Tibial nerve (tissue), 4 donors: ENCODE data around the gene SMCO4.

Source experiments
- EP300 ChIP-seq, 2 donors: sonication (generic); formaldehyde crosslinking; IDR thresholded peaks; one replicate each; pipeline ENCODE4 v1.6.1; 2017; ENCODE audit warnings: antibody characterized with exemption in 2 of 2, mild to moderate bottlenecking in 1 of 2
- TF ChIP-seq, protein P1 (sequence below), 5 experiments: fragments of 200-600 bp in 3 of 5; fragments of 450-650 bp in 2 of 5; sonication (generic) in 3 of 5; IDR thresholded peaks; one replicate each; pipeline ENCODE4 v1.5.1; 2016 to 2019; ENCODE audit warnings: antibody characterized with exemption in 5 of 5, mild to moderate bottlenecking in 3 of 5, moderate library complexity in 2 of 5

DNA sequence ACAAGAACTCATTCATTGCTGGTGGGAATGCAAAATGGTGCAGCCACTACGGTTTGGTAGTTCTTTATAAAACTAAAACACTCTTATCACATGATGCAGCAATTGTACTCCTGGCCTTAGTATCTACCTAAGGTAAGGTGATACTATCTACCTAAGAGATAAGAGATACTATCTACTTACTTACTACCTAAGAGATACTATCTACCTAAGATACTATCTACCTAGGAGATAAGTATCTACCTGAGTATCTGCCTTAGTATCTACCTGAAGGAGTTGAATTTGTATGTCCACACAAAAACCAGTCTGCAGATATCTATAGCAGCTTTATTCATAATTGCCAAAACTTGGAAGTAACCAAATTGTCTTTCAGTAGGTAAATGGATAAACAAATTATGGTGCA lies 29.0 kb upstream of the SMCO4 start:
- no peak for TF ChIP-seq EP300 (IDR thresholded peaks at IDR 0.05)
- TF ChIP-seq, protein P1, sequence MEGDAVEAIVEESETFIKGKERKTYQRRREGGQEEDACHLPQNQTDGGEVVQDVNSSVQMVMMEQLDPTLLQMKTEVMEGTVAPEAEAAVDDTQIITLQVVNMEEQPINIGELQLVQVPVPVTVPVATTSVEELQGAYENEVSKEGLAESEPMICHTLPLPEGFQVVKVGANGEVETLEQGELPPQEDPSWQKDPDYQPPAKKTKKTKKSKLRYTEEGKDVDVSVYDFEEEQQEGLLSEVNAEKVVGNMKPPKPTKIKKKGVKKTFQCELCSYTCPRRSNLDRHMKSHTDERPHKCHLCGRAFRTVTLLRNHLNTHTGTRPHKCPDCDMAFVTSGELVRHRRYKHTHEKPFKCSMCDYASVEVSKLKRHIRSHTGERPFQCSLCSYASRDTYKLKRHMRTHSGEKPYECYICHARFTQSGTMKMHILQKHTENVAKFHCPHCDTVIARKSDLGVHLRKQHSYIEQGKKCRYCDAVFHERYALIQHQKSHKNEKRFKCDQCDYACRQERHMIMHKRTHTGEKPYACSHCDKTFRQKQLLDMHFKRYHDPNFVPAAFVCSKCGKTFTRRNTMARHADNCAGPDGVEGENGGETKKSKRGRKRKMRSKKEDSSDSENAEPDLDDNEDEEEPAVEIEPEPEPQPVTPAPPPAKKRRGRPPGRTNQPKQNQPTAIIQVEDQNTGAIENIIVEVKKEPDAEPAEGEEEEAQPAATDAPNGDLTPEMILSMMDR (IDR thresholded peaks at IDR 0.05) = no peak
